ENCODE data around the gene SIGLEC15. TPM values are rescaled to one million over a fixed set of nuclear protein-coding genes. Genes with fewer than 3 reads are reported as not detected.
A peak's percentile ranks its signal among the peaks of the same experiment; 100 is the strongest.

The SIGLEC15 gene
- total RNA-seq = not detected

GRCh38 chr18:45825258-45826044 is at the start of gene SIGLEC15:
TSS of gene SIGLEC15 (plus strand) at chr18:45825675. CDS start at chr18:45825729, 54 bp downstream.
- Mint-ChIP-seq H3K36me3 (ENCODE audit: low read depth) (no peaks in the 10 kb centered on the region), H3K27ac (peak within 1 kb of the TSS; percentile 62), H3K4me1 (ENCODE audit: low read depth) (peaks cover 38% of the 10 kb centered on the region), H3K27me3 (ENCODE audit: low read depth) (peaks cover 26% of the 10 kb centered on the region), H3K4me3 (no peak within 1 kb of the TSS), H3K9me3 (ENCODE audit: insufficient read depth) (no peaks in the 10 kb centered on the region)
- no peak for DNase-seq
- POLR2A ChIA-PET = interaction anchor here (0.6 kb wide), 1 partner anchor 117 kb away, joined by 3 read pairs; no protein-coding TSS in a partner anchor
- CTCF ChIA-PET = no interaction called here
- ATAC-seq = peak; percentile 42

DNA sequence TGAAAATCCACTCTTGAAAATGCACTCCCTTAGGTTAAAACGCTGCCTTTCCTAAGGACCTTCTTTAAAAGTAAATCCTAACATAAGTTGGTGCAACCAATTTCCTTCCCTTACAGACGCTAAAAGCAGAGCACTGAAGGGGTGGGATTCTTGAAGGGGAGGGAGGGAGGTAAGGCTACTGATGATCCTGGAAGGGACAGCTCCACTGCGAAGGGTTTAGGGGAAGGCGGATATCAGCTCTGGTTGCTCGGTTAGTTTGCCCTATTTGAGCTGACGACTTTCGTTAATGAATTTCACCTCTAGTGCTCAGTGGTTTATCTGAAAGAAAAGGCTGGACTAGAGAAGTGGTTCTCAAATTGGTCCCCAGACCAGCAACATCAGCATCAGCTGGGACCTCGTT is 49.7 kb upstream of the SIGLEC15 start:
- POLR2A ChIA-PET = interaction anchor here (0.6 to 1.1 kb wide), 2 partner anchors 109 to 190 kb away, joined by 3 read pairs; no protein-coding TSS in a partner anchor
- CTCF ChIA-PET = interaction anchor here (2.0 kb wide), 1 partner anchor 110 kb away, joined by 5 read pairs; no protein-coding TSS in a partner anchor
- H3K4me1 Mint-ChIP-seq (ENCODE audit: low read depth) = peaks cover 26% of the 10 kb centered on the region
- peaks cover 7% of the 10 kb centered on the region for H3K36me3 Mint-ChIP-seq (ENCODE audit: low read depth)
- H3K27me3 Mint-ChIP-seq (ENCODE audit: low read depth) = peaks cover 43% of the 10 kb centered on the region
- H3K9me3 Mint-ChIP-seq (ENCODE audit: insufficient read depth) = no peaks in the 10 kb centered on the region
- DNase-seq = no peak
- H3K4me3 Mint-ChIP-seq = peak overlapping the region; percentile 73
- H3K27ac Mint-ChIP-seq = no peak overlapping the region
- no peak for ATAC-seq

- Mint-ChIP-seq H3K27me3 (ENCODE audit: low read depth) (peaks cover 41% of the 10 kb centered on the region), H3K4me3 (no peak overlapping the region), H3K36me3 (ENCODE audit: low read depth) (peaks cover 7% of the 10 kb centered on the region), H3K9me3 (ENCODE audit: insufficient read depth) (no peaks in the 10 kb centered on the region), H3K4me1 (ENCODE audit: low read depth) (peaks cover 19% of the 10 kb centered on the region), H3K27ac (no peak overlapping the region)
- ATAC-seq (no peak), DNase-seq (no peak)
- ChIA-PET POLR2A (no interaction called here), CTCF (no interaction called here)
Measured at GRCh38 chr18:45777393-45777792, 48.1 kb upstream of the SIGLEC15 start.

DNA sequence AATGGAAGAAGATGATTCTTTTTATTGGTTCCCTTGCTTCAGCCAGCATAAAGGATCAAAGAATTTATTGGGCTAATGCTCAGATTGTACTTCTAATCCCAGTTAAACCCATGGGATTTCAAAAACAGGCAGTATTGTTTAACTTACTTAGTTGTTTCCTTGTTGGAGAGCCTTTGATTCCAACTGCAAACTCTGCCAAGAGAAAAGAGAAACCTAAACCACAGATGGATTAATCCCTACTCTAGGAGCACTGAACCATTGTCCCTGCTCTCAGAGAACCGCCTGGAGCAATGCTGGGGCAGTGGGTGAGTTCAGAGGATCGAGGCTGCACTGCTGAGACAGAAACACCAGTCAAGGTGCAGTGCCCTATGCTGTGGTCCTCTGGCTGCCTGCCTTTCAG is 44.9 kb upstream of the SIGLEC15 start:
- no peak overlapping the region for H3K4me3 Mint-ChIP-seq
- ChIA-PET POLR2A (no interaction called here), CTCF (interaction anchor here (0.9 kb wide), 1 partner anchor 114 kb away, joined by 3 read pairs; no protein-coding TSS in a partner anchor)
- no peaks in the 10 kb centered on the region for H3K36me3 Mint-ChIP-seq (ENCODE audit: low read depth)
- peaks cover 33% of the 10 kb centered on the region for H3K27me3 Mint-ChIP-seq (ENCODE audit: low read depth)
- H3K27ac Mint-ChIP-seq = no peak overlapping the region
- no peak for ATAC-seq
- no peaks in the 10 kb centered on the region for H3K9me3 Mint-ChIP-seq (ENCODE audit: insufficient read depth)
- DNase-seq = no peak
- peaks cover 11% of the 10 kb centered on the region for H3K4me1 Mint-ChIP-seq (ENCODE audit: low read depth)

DNA sequence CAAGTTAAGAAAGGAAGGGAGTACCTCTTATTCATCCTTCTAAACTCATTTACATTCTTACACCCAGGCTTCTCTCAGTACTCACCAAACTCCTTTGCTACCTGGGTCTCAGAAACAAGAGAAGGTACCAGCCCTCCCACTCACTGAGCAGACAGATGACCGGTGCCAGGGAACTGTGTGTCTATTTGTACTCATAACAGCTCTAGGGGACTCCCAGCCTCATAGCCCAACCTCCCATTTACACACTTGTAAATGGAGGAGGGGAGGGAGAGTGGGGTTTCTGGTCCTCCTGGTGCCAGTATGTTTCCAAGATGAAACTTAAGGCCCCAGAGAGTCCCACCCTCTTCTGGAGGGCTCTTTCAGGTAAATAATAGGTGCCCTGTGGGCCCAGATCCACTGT is 42.8 kb upstream of the SIGLEC15 start:
- Mint-ChIP-seq H3K27ac (no peak overlapping the region), H3K36me3 (ENCODE audit: low read depth) (no peaks in the 10 kb centered on the region), H3K4me1 (ENCODE audit: low read depth) (peaks cover 11% of the 10 kb centered on the region), H3K4me3 (no peak overlapping the region), H3K9me3 (ENCODE audit: insufficient read depth) (no peaks in the 10 kb centered on the region), H3K27me3 (ENCODE audit: low read depth) (peaks cover 22% of the 10 kb centered on the region)
- ChIA-PET POLR2A (no interaction called here), CTCF (no interaction called here)
- DNase-seq (no peak), ATAC-seq (no peak)

DNA sequence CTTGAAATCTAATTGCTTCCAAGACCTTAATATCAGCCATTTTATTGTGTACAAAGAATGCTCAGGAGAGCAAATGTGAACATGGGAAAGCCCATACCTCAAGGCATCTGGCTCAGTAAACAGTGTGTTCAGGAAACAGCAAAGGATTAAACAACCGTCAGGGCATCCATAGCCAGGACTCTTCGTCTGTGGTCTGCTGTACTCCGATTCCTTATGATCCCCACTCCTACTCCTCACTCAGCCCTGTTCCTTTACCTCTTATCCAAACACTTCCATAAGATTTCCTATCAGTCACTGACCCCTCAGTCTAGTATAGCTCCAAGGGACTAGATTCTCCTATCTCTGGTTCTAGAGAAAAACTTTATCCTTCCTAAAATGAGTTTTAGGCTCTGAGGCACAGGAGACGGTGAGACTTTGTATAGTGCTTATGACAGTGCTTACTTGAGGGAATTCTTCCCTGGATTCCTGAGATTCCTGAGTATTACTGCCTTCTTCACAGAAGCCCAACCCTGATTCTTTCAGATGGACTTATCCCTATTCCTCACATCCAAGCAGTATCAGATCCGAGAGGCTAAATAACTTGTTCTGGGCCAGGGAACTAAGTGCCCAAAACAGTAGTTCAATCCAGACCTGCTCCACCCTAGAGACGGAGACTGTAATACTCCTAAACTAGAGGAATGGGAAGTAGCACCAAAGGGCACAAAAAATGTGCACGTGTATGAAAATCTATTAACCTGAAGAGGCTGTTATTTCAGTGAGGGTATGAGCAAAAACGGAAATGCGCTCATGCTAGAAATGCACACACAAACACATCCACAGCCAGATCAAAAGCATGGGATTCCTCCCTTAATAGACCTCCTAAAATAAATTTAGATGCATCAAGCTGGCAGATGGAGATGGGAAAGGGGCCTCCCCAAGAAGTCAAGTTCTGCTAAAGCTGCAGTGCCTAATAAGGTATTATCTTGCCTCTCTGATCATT is 42.1 kb upstream of the SIGLEC15 start:
- Mint-ChIP-seq H3K36me3 (ENCODE audit: low read depth) (no peaks in the 10 kb centered on the region), H3K9me3 (ENCODE audit: insufficient read depth) (no peaks in the 10 kb centered on the region), H3K4me3 (no peak overlapping the region), H3K27me3 (ENCODE audit: low read depth) (peaks cover 19% of the 10 kb centered on the region), H3K27ac (no peak overlapping the region), H3K4me1 (ENCODE audit: low read depth) (peaks cover 11% of the 10 kb centered on the region)
- CTCF ChIA-PET = no interaction called here
- no peak for ATAC-seq
- POLR2A ChIA-PET = no interaction called here
- DNase-seq = no peak

DNA sequence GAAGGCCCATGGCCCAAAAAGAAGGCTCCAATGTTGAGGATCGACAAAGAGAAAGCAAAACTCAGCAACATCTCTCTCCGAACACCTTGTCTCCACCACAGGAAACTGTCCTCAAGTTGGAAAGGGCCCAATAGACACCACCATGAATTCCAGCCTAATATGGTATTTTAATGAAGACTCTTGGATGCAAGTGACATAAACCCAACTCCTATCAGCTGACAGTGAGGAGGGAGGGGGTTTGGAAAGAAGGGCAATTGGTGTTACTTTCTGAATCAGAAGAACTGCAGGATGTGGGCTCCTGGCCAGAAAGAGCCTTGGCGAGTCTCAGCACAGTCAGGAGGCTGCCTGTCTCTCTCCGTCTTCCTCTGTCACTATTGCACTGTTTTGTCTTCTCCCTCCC is 40.3 kb upstream of the SIGLEC15 start:
- ATAC-seq (peak; percentile 80), DNase-seq (peak; percentile 55)
- ChIA-PET POLR2A (no interaction called here), CTCF (interaction anchor here (0.7 to 1.3 kb wide), 2 partner anchors 22 to 95 kb away, joined by 3 to 4 read pairs; no protein-coding TSS in a partner anchor)
- Mint-ChIP-seq H3K27ac (peak overlapping the region; percentile 65), H3K36me3 (ENCODE audit: low read depth) (no peaks in the 10 kb centered on the region), H3K4me3 (no peak overlapping the region), H3K27me3 (ENCODE audit: low read depth) (peaks cover 17% of the 10 kb centered on the region), H3K4me1 (ENCODE audit: low read depth) (peaks cover 11% of the 10 kb centered on the region), H3K9me3 (ENCODE audit: insufficient read depth) (no peaks in the 10 kb centered on the region)

DNA sequence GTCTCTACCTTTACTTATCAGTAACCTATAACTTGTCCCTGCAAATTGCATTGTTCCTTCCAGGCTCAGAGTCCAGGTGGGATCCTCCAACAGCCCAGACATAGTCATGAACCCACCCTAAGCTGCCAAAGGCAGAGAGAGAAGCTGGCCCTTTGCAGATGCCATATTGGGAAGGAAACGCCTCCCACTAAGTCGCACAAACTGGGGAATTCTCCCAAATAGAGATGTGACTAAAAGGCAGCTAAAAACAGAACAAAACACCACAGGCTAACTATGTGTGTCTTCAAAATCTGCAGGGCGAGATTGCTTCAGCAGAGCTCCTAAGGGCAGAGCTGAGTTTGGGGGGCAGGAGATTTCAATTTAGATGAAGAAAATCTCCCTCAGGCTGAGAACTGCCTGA is 38.5 kb upstream of the SIGLEC15 start:
- Mint-ChIP-seq H3K4me1 (ENCODE audit: low read depth) (peaks cover 11% of the 10 kb centered on the region), H3K27ac (no peak overlapping the region), H3K9me3 (ENCODE audit: insufficient read depth) (no peaks in the 10 kb centered on the region), H3K36me3 (ENCODE audit: low read depth) (no peaks in the 10 kb centered on the region), H3K4me3 (no peak overlapping the region), H3K27me3 (ENCODE audit: low read depth) (peaks cover 7% of the 10 kb centered on the region)
- POLR2A ChIA-PET = no interaction called here
- ATAC-seq = no peak
- CTCF ChIA-PET = interaction anchor here (1.1 kb wide), 1 partner anchor 57 kb away, joined by 3 read pairs; no protein-coding TSS in a partner anchor
- DNase-seq = no peak

DNA sequence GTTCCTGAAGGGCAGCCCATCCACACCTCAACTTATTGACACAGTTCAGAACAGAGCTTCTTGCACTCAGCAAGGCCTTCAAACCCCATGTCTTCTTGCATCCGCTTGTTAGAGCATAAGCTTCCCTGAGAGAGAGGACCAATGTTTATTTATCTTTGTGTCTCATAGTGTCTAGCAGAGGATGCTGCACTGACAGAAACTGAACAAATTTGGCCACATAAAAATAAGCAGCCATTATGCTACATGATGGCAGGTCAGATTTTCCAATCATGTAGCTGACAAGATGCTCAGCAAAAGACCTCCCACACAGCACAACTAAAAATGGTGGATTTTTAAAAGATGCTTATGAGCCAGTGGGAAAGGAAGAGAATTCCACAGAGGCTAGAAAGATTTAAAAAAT is 38.1 kb upstream of the SIGLEC15 start:
- POLR2A ChIA-PET = no interaction called here
- no peak overlapping the region for H3K4me3 Mint-ChIP-seq
- H3K27me3 Mint-ChIP-seq (ENCODE audit: low read depth) = peaks cover 7% of the 10 kb centered on the region
- no peaks in the 10 kb centered on the region for H3K9me3 Mint-ChIP-seq (ENCODE audit: insufficient read depth)
- CTCF ChIA-PET = interaction anchor here (1.1 kb wide), 1 partner anchor 58 kb away, joined by 3 read pairs; no protein-coding TSS in a partner anchor
- no peak for ATAC-seq
- DNase-seq = no peak
- peaks cover 11% of the 10 kb centered on the region for H3K4me1 Mint-ChIP-seq (ENCODE audit: low read depth)
- no peaks in the 10 kb centered on the region for H3K36me3 Mint-ChIP-seq (ENCODE audit: low read depth)
- H3K27ac Mint-ChIP-seq = no peak overlapping the region

DNA sequence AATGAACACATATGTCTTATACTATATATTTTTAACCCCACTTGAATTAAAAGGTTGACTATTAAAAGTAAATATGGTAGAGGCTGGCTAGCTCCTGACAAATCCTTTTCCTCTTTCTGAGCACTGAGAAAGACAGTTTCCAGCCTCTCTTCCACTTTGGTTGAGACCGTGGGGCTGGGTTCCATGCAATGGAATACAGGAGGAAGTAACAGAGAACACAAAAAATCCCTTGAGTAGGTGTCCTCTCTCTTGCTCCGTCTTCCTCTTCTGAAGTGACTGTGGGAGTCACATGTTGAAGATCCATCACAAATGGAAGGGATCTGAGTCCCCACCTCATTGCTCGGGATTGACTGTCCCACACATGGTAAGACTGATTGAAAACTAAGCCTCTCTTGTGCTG is 36.6 kb upstream of the SIGLEC15 start:
- Mint-ChIP-seq H3K27ac (no peak overlapping the region), H3K9me3 (ENCODE audit: insufficient read depth) (no peaks in the 10 kb centered on the region), H3K36me3 (ENCODE audit: low read depth) (no peaks in the 10 kb centered on the region), H3K27me3 (ENCODE audit: low read depth) (peaks cover 4% of the 10 kb centered on the region), H3K4me1 (ENCODE audit: low read depth) (peaks cover 10% of the 10 kb centered on the region), H3K4me3 (no peak overlapping the region)
- DNase-seq (no peak), ATAC-seq (no peak)
- ChIA-PET POLR2A (no interaction called here), CTCF (no interaction called here)

DNA sequence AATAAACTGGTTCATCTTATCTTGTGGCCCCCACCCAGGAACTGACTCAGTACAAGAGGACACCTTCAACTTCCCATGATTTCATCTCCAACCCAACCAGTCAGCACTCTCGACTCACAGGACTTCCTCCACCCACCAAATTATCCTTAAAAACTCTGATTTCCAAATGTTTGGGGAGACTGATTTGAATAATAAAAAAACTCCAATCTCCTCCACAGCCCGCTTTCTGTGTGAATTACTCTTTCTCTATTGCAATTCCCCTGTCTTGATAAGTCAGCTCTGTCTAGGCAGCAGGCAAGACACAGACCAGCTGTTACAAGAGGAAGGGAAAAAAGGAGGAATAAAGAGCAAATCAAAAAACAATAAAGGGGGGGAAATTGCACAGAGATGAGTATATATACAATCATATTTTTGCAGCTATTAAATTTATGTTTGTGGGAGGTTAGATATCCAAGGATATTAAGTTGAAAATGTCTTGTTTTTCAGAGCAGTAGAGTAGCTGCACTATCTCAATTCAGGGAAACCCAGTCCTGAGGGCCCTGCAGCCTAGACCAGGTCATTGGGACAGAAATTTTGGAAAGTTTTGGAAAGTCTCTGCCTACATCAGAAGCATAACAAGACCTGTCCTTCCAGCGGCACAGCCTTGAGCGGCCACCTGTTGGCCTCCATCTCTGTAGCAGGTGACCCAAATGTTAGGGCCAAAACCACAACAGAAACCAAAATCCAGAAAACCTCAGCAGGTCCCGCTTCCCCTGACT is 32.8 kb upstream of the SIGLEC15 start:
- no peaks in the 10 kb centered on the region for H3K9me3 Mint-ChIP-seq (ENCODE audit: insufficient read depth)
- no peak overlapping the region for H3K27ac Mint-ChIP-seq
- DNase-seq (no peak), ATAC-seq (no peak)
- peaks cover 8% of the 10 kb centered on the region for H3K27me3 Mint-ChIP-seq (ENCODE audit: low read depth)
- POLR2A ChIA-PET = no interaction called here
- H3K4me1 Mint-ChIP-seq (ENCODE audit: low read depth) = no peaks in the 10 kb centered on the region
- CTCF ChIA-PET = no interaction called here
- no peaks in the 10 kb centered on the region for H3K36me3 Mint-ChIP-seq (ENCODE audit: low read depth)
- H3K4me3 Mint-ChIP-seq = no peak overlapping the region

Measured in activated CD8-positive, alpha-beta T cell treated with anti-CD3 and anti-CD28 coated beads, Interleukin-2, amount 10 ng/mL, durations not matched to agents 7 days and 5 days (primary cell).